Measurements from ENCODE around the gene ZNF469. TPM values are rescaled to one million over a fixed set of nuclear protein-coding genes. Genes with fewer than 3 reads are reported as not detected.

ZNF469 gene
- polyA plus RNA-seq, 1 donor, result 1.0 TPM

DNA sequence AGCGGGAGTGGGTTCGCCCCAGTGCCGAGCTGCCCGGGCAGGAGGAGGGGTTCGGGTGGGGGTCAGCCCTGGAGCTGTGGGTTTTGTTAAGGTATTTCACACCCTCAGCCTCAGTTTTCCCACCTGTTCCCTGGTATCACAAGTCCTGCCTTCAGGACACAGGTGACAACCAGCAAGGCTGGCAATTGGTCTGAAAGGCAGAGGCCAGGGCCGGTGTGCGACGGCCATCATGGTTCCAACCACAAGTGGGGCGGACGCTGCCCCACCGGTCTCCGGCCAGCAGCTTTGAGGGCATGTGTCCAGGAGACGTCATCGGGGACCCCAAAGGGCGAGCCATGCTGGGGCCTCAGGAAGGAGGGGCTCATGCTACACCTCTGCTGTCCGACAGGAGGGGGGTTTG, 10.8 kb downstream of the ZNF469 start:
- Histone ChIP-seq H3K4me1 (ENCODE audit: control insufficient read depth, insufficient read depth, low read length) (no peaks in the 10 kb centered on the region), H3K27me3 (ENCODE audit: control insufficient read depth, insufficient read depth, low read length) (no peaks in the 10 kb centered on the region), H3K36me3 (ENCODE audit: control insufficient read depth, insufficient read depth, low read length) (no peaks in the 10 kb centered on the region), H3K4me3 (ENCODE audit: low read length) (no peak overlapping the region), H3K9me3 (ENCODE audit: control insufficient read depth, low read depth, low read length) (no peaks in the 10 kb centered on the region), H3K27ac (ENCODE audit: low read length) (no peak overlapping the region)
- DNase-seq, result no peak
- WGBS (ENCODE audit: insufficient coverage, low lambda C conversion rate), result no CpG with 5 or more reads among the region's 16 CpGs

DNA sequence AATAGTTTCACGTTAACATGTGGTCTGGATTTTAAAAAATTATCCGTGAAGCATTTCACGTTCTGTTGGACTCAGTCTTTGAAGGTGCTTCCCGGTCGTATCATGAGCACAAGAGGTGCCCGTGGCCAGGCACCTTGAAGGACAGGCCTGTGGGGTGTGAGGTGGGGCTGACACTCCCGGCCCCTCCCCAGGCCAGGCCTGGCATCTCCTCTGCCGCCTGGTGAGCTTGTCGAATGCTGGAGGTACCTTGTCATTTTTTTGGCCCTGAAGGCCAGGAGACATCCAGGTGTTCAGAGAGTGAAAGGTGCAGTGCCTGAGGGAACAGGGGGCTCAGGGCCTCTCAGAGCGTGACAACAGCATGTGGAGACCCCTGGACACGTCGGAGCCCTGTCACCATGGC, 11.7 kb downstream of the ZNF469 start:
- Histone ChIP-seq H3K4me1 (ENCODE audit: control insufficient read depth, insufficient read depth, low read length) (no peaks in the 10 kb centered on the region), H3K27me3 (ENCODE audit: control insufficient read depth, insufficient read depth, low read length) (no peaks in the 10 kb centered on the region), H3K4me3 (ENCODE audit: low read length) (no peak overlapping the region), H3K27ac (ENCODE audit: low read length) (no peak overlapping the region), H3K9me3 (ENCODE audit: control insufficient read depth, low read depth, low read length) (no peaks in the 10 kb centered on the region), H3K36me3 (ENCODE audit: control insufficient read depth, insufficient read depth, low read length) (no peaks in the 10 kb centered on the region)
- DNase-seq, result no peak
- WGBS (ENCODE audit: insufficient coverage, low lambda C conversion rate), result no CpG with 5 or more reads among the region's 12 CpGs

DNA sequence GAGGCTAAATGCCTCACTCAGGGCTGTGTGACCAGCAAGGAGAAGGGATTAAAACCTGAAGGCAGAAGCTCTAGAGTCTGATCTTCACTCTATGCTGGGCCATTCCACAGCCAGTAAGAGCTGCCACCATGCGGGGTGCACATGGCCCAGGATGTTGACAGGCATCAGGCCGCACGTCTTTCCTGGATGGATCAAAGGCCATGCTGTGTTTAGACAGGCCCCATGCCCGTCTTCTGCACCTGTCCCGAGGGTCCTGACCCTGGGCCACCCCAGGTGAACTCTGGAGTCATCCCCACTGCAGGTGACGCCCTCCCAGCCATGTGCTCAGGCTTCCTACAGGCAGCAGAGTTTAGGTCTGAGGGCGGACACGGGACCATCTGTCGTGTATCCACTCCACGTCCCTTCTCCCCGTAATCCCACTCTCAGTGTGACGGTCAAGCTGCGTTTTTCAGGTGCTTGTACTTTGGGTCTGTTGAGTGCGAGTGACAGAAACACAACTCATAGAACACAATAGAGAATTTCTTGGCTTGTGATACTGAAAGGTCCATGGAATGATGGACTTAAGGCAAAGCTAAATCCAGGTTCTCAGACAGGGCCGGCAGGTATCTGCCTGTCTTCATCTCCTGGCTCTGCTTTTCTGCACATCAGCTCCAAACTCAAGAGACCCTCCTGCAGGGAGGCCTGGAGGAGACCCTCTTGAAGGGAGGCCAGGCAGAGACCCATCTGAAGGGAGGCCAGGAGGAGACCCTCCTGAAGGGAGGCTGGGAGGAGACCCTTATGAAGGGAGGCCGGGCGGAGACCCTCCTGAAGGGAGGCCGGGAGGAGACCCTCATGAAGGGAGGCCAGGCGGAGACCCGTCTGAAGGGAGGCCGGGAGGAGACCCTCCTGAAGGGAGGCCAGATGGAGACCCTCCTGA, 13.2 kb downstream of the ZNF469 start:
- Histone ChIP-seq H3K27ac (ENCODE audit: low read length) (no peak overlapping the region), H3K36me3 (ENCODE audit: control insufficient read depth, insufficient read depth, low read length) (no peaks in the 10 kb centered on the region), H3K27me3 (ENCODE audit: control insufficient read depth, insufficient read depth, low read length) (no peaks in the 10 kb centered on the region), H3K4me3 (ENCODE audit: low read length) (no peak overlapping the region), H3K9me3 (ENCODE audit: control insufficient read depth, low read depth, low read length) (no peaks in the 10 kb centered on the region), H3K4me1 (ENCODE audit: control insufficient read depth, insufficient read depth, low read length) (no peaks in the 10 kb centered on the region)
- WGBS (ENCODE audit: insufficient coverage, low lambda C conversion rate), result 47% methylated on average over 3 of the region's 21 CpGs
- no peak for DNase-seq

GRCh38 chr16:88398170-88398873, 15.6 kb downstream of the ZNF469 start:
- 92% methylated on average over 5 of the region's 20 CpGs for WGBS (ENCODE audit: insufficient coverage, low lambda C conversion rate)
- Histone ChIP-seq H3K27me3 (ENCODE audit: control insufficient read depth, insufficient read depth, low read length) (no peaks in the 10 kb centered on the region), H3K27ac (ENCODE audit: low read length) (no peak overlapping the region), H3K9me3 (ENCODE audit: control insufficient read depth, low read depth, low read length) (no peaks in the 10 kb centered on the region), H3K36me3 (ENCODE audit: control insufficient read depth, insufficient read depth, low read length) (no peaks in the 10 kb centered on the region), H3K4me3 (ENCODE audit: low read length) (no peak overlapping the region), H3K4me1 (ENCODE audit: control insufficient read depth, insufficient read depth, low read length) (no peaks in the 10 kb centered on the region)
- DNase-seq, result no peak

DNA sequence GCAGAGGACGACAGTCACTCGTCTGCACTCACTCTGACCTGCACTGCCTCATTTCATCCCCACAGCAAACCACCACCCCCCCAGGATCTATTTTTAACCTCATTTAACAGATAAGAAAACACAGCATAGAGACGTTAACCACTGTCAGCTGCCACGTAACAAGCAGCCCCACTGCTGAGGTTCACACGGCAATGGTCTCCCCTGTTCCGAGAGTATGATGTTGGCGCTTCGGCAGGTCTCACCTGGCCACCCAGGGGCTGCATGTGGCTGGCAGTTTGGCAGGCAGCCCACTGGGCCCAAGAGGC, 16.1 kb downstream of the ZNF469 start:
- H3K4me3 ChIP-seq (ENCODE audit: low read length), result no peak overlapping the region
- no CpG with 5 or more reads among the region's 8 CpGs for WGBS (ENCODE audit: insufficient coverage, low lambda C conversion rate)
- H3K27me3 ChIP-seq (ENCODE audit: control insufficient read depth, insufficient read depth, low read length), result no peaks in the 10 kb centered on the region
- DNase-seq, result no peak
- no peaks in the 10 kb centered on the region for H3K9me3 ChIP-seq (ENCODE audit: control insufficient read depth, low read depth, low read length)
- no peaks in the 10 kb centered on the region for H3K36me3 ChIP-seq (ENCODE audit: control insufficient read depth, insufficient read depth, low read length)
- no peak overlapping the region for H3K27ac ChIP-seq (ENCODE audit: low read length)
- H3K4me1 ChIP-seq (ENCODE audit: control insufficient read depth, insufficient read depth, low read length), result no peaks in the 10 kb centered on the region

DNA sequence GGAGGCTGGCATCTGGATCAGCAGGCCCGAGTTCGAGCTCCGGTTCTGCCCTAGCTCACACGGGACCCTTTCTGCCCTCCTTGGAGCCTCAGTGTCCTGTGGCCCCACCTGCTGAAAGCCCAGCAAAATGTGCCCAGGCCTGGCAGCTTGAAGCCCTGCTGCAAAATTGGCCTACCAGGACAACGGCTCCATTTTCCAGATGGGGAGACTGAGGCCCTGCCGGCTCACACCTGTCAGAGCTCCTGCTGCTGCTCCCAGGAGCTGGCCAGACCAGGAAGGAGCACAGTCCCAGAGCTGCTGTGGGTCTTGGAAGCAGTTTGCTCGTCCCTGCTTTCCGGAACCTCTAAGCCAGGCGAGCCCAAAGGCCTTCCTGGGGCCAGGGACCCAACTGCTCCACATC, 17.4 kb downstream of the ZNF469 start:
- Histone ChIP-seq H3K27ac (ENCODE audit: low read length) (no peak overlapping the region), H3K4me3 (ENCODE audit: low read length) (no peak overlapping the region), H3K36me3 (ENCODE audit: control insufficient read depth, insufficient read depth, low read length) (no peaks in the 10 kb centered on the region), H3K27me3 (ENCODE audit: control insufficient read depth, insufficient read depth, low read length) (no peaks in the 10 kb centered on the region), H3K4me1 (ENCODE audit: control insufficient read depth, insufficient read depth, low read length) (no peaks in the 10 kb centered on the region), H3K9me3 (ENCODE audit: control insufficient read depth, low read depth, low read length) (no peaks in the 10 kb centered on the region)
- DNase-seq, result no peak
- WGBS (ENCODE audit: insufficient coverage, low lambda C conversion rate), result no CpG with 5 or more reads among the region's 9 CpGs

- peaks cover 10% of the 10 kb centered on the region for H3K27me3 ChIP-seq (ENCODE audit: control insufficient read depth, insufficient read depth, low read length)
- H3K9me3 ChIP-seq (ENCODE audit: control insufficient read depth, low read depth, low read length), result no peaks in the 10 kb centered on the region
- H3K27ac ChIP-seq (ENCODE audit: low read length), result no peak overlapping the region
- no peak overlapping the region for H3K4me3 ChIP-seq (ENCODE audit: low read length)
- no peaks in the 10 kb centered on the region for H3K4me1 ChIP-seq (ENCODE audit: control insufficient read depth, insufficient read depth, low read length)
- WGBS (ENCODE audit: insufficient coverage, low lambda C conversion rate), result no CpG with 5 or more reads among the region's 3 CpGs
- H3K36me3 ChIP-seq (ENCODE audit: control insufficient read depth, insufficient read depth, low read length), result no peaks in the 10 kb centered on the region
- DNase-seq, result no peak
Measured at GRCh38 chr16:88401604-88402246, 19.0 kb downstream of the ZNF469 start.

DNA sequence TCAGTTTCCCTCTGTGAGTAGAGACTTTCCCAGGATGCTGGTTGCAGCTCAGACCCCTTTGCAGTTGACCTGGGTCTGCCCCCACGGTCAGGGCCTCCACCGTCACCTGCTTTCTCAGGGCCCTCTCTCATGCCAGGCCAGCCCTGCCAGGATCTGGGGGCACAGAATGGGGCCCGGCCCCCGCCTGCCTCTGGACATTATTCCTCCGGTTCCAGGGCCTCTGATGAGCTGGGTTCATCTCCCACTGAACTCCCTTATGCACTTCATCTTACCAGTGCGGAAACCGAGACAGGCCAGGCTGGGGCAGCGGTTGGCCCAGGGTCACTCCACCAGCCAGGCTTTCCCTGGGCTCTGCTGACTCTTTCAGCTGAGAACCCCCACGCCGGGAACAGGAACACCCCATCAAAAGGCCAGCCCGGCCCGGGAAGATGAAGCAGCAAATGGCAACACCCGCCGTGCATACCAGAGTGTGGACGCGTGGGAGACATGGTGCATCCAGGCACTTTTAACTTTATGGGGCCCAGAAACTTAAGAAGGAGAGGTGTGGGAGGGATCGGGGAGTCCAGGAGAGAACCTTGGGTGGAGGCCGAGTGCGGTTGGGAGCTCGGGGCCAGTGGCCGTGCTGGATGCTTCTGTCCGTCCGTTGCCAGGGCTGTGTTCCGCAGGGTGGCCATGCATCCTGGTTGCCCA, 19.9 kb downstream of the ZNF469 start:
- no CpG with 5 or more reads among the region's 24 CpGs for whole genome bisulfite sequencing (ENCODE audit: insufficient coverage, low lambda C conversion rate)
- Histone ChIP-seq H3K9me3 (ENCODE audit: control insufficient read depth, low read depth, low read length) (no peaks in the 10 kb centered on the region), H3K4me3 (ENCODE audit: low read length) (no peak overlapping the region), H3K27ac (ENCODE audit: low read length) (no peak overlapping the region), H3K36me3 (ENCODE audit: control insufficient read depth, insufficient read depth, low read length) (no peaks in the 10 kb centered on the region), H3K4me1 (ENCODE audit: control insufficient read depth, insufficient read depth, low read length) (no peaks in the 10 kb centered on the region), H3K27me3 (ENCODE audit: control insufficient read depth, insufficient read depth, low read length) (peaks cover 10% of the 10 kb centered on the region)
- no peak for DNase-seq

DNA sequence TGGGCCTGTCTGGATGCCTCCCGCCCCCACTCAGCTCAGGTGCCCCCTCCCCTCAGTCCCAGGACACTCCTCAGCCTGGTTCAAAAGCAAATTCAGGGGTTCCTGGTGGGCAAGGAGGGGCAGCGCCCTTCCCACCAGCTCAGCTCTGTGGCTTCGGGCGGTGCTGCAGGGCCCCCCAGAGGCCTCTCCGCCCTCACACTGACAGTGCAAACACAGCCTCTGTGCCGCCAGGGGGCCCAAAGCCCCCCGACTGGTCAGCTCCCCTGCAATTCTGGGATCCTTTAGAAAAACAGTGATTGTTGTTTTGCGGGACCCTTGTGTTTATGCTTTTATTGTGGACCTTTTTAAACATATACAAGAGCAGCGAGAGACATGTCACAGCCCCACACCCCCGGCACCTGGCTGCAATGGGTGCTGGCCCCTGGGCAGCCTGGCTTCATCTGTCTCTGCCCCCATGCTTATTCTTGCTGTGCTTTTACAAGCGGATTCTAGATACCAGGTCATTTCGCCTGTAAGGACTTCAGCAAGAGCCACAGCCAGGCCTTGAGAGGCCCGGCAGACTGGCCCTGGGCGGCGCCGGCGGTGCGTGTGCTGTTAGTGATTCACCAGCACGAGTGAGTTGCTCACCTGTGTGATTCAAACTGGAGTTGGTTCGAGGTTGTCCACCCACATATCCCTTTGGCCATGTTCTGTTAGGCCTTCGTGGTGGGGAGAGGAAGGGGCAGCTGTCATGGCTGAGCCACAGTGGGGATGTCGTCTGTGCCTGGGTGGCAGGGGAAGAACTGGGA, 21.2 kb downstream of the ZNF469 start:
- peaks cover 2% of the 10 kb centered on the region for H3K4me1 ChIP-seq (ENCODE audit: control insufficient read depth, insufficient read depth, low read length)
- H3K4me3 ChIP-seq (ENCODE audit: low read length), result no peak overlapping the region
- H3K9me3 ChIP-seq (ENCODE audit: control insufficient read depth, low read depth, low read length), result no peaks in the 10 kb centered on the region
- peaks cover 10% of the 10 kb centered on the region for H3K27me3 ChIP-seq (ENCODE audit: control insufficient read depth, insufficient read depth, low read length)
- WGBS (ENCODE audit: insufficient coverage, low lambda C conversion rate), result no CpG with 5 or more reads among the region's 22 CpGs
- DNase-seq, result no peak
- no peak overlapping the region for H3K27ac ChIP-seq (ENCODE audit: low read length)
- no peaks in the 10 kb centered on the region for H3K36me3 ChIP-seq (ENCODE audit: control insufficient read depth, insufficient read depth, low read length)

All from large intestine (tissue), 3 donors.